Panc1 (cell line): ENCODE results near the gene ELAC2. TPM values are rescaled to one million over a fixed set of nuclear protein-coding genes. Genes with fewer than 3 reads are reported as not detected.

Experiments used
- ATAC-seq: fragments of 200-7000 bp; cut with Tn5 transposase; 2 replicates; pipeline ENCODE4 v1.9.1; 2020; ENCODE audit warnings: mild to moderate bottlenecking, moderate library complexity
- BruUV-seq: library from RNA; stranded (reverse); fragments of 400-500 nt; replicated peaks from 2 replicates; lab custom pipeline; 2021; lab: Mats Ljungman, UMichigan
- CTCF ChIA-PET: fragments of 300-600 bp; sonication (Branson Sonifier 250); formaldehyde crosslinking; loops from one replicate; lab custom pipeline; 2022; ENCODE audit warnings: antibody characterized with exemption; lab: Charles Lee
- POLR2A ChIA-PET: fragments of 300-600 bp; sonication (Branson Sonifier 250); formaldehyde crosslinking; loops from one replicate; lab custom pipeline; 2022; ENCODE audit warnings: antibody characterized with exemption; lab: Charles Lee
- DNase-seq: peaks from one replicate; pipeline ENCODE4 v3.0.0-alpha.2; 2010; ENCODE audit warnings: low read depth, low spot score
- H3K27ac ChIP-seq: 2 replicates; pipeline ENCODE4 v1.5.1; 2011; ENCODE audit warnings: mild to moderate bottlenecking, low read length, inconsistent platforms
- H3K27me3 ChIP-seq: fragments of 200-500 bp; sonication (Bioruptor generic); 2 replicates; pipeline ENCODE4 v1.6.0; 2014; ENCODE audit warnings: low read length, inconsistent platforms; ENCODE audit not compliant: control insufficient read depth, insufficient read depth
- H3K36me3 ChIP-seq: fragments of 200-500 bp; sonication (Bioruptor generic); 2 replicates; pipeline ENCODE4 v1.5.1; 2014; ENCODE audit warnings: inconsistent platforms, mild to moderate bottlenecking, low read length, moderate library complexity; ENCODE audit not compliant: control insufficient read depth, insufficient read depth
- H3K4me1 ChIP-seq: 2 replicates; pipeline ENCODE4 v1.5.1; 2011; ENCODE audit warnings: inconsistent platforms, mild to moderate bottlenecking, low read length, moderate library complexity; ENCODE audit not compliant: control insufficient read depth, insufficient read depth
- H3K4me3 ChIP-seq, 2 experiments: 2 replicates each; pipeline ENCODE4 v1.5.1; 2011 to 2012; ENCODE audit warnings: low read depth in 2 of 2, low read length in 2 of 2, mild to moderate bottlenecking in 2 of 2, inconsistent platforms in 1 of 2, moderate library complexity in 1 of 2
- H3K9me3 ChIP-seq: fragments of 200-500 bp; sonication (Bioruptor generic); 2 replicates; pipeline ENCODE4 v1.5.1; 2014; ENCODE audit warnings: low read depth, mild to moderate bottlenecking, inconsistent platforms, low read length, moderate library complexity; ENCODE audit not compliant: control insufficient read depth, insufficient read depth
- CTCF ChIP-seq: fragments of 450-650 bp; IDR thresholded peaks from 2 replicates; pipeline ENCODE4 v1.5.1; 2017; ENCODE audit warnings: mild to moderate bottlenecking
- POLR2AphosphoS5 ChIP-seq: IDR thresholded peaks from 2 replicates; pipeline ENCODE4 v1.6.1; 2012; ENCODE audit warnings: mild to moderate bottlenecking, low read depth, low read length, moderate library complexity
- REST ChIP-seq, 2 experiments: IDR thresholded peaks; 2 replicates each; pipeline ENCODE4 v1.6.1; 2011 to 2012; ENCODE audit warnings: low read depth in 2 of 2, control low read depth in 1 of 2, low read length in 1 of 2, mild to moderate bottlenecking in 1 of 2, moderate library complexity in 1 of 2; ENCODE audit not compliant: insufficient read depth in 1 of 2
- SIN3A ChIP-seq: IDR thresholded peaks from 2 replicates; pipeline ENCODE4 v1.6.1; 2012; ENCODE audit warnings: low read depth, mild to moderate bottlenecking, low read length, moderate library complexity, borderline replicate concordance; ENCODE audit not compliant: insufficient read depth
- TCF7L2 ChIP-seq: IDR thresholded peaks from 2 replicates; pipeline ENCODE4 v1.6.1; 2011; ENCODE audit warnings: mild to moderate bottlenecking, low read depth, low read length, inconsistent platforms
- in situ Hi-C: cut with HindIII; loops from 2 replicates; pipeline ENCODE4 v1.10.0; 2016; ENCODE audit warnings: low sequenced_read_pairs, low pct_unique_long_range_greater_than_20kb
- intact Hi-C: fragments of 100-400 bp; cut with micrococcal nuclease; formaldehyde crosslinking; loops from one replicate; pipeline ENCODE4 v1.10.0; 2022; ENCODE audit not compliant: unreplicated experiment
- total RNA-seq: library from RNA; stranded (reverse); gene quantifications from one replicate; pipeline ENCODE4 v1.2.1, GENCODE V29; 2021; ENCODE audit not compliant: unreplicated experiment

Gene ELAC2
- total RNA-seq, 1 experiment from 2014 or later: 52.7 TPM

GRCh38 chr17:13001991-13002615, 15.7 kb downstream of the ELAC2 start:
- H3K36me3 ChIP-seq: peaks cover 20% of the 10 kb centered on the region
- POLR2A ChIA-PET: no interaction called here
- in situ Hi-C loops: no loop called here
- intact Hi-C loops: loop anchor here (10.0 kb wide), 1 partner anchor 747 kb away; no protein-coding TSS in a partner anchor
- H3K27me3 ChIP-seq: no peaks in the 10 kb centered on the region
- DNase-seq: no peak
- TF ChIP-seq POLR2AphosphoS5 (no peak), REST (IDR thresholded peaks at IDR 0.05; ENCODE audit: insufficient read depth in 1 of 2, low read depth in 2 of 2, low read length in 1 of 2) (no peak), CTCF (no peak), TCF7L2 (no peak), SIN3A (no peak)
- no peaks in the 10 kb centered on the region for H3K4me1 ChIP-seq
- CTCF ChIA-PET: interaction anchor here (0.6 kb wide), 1 partner anchor 1927 kb away, joined by 5 read pairs; no protein-coding TSS in a partner anchor
- BruUV-seq: no TSS peak
- no peak for ATAC-seq
- H3K9me3 ChIP-seq: no peaks in the 10 kb centered on the region
- H3K27ac ChIP-seq: no peak overlapping the region
- no peak overlapping the region for H3K4me3 ChIP-seq

- CTCF ChIA-PET: no interaction called here
- POLR2A ChIA-PET: no interaction called here
- intact Hi-C loops: loop anchor here (10.0 kb wide), 1 partner anchor 746 kb away; no protein-coding TSS in a partner anchor
Observed at GRCh38 chr17:13000561-13000960, 17.3 kb downstream of the ELAC2 start.

More at GRCh38 chr17:13000561-13000960, 17.3 kb downstream of the ELAC2 start:
- no peak for TF ChIP-seq CTCF
- no peak for TF ChIP-seq SIN3A
- no peak for TF ChIP-seq REST (IDR thresholded peaks at IDR 0.05; ENCODE audit: insufficient read depth in 1 of 2, low read depth in 2 of 2, low read length in 1 of 2)
- TF ChIP-seq TCF7L2: no peak
- TF ChIP-seq POLR2AphosphoS5: no peak
- H3K4me3 ChIP-seq: no peak overlapping the region
- no peaks in the 10 kb centered on the region for H3K27me3 ChIP-seq
- ATAC-seq: no peak
- in situ Hi-C loops: no loop called here
- no peak overlapping the region for H3K27ac ChIP-seq
- H3K4me1 ChIP-seq: no peaks in the 10 kb centered on the region
- peaks cover 20% of the 10 kb centered on the region for H3K36me3 ChIP-seq
- no TSS peak for BruUV-seq
- no peaks in the 10 kb centered on the region for H3K9me3 ChIP-seq
- no peak for DNase-seq
